HS-27A (cell line): ENCODE measurements around the gene PRR35.

ENCODE experiments used
- DNase-seq: peaks from one replicate; pipeline ENCODE4 v3.0.0-alpha.2; 2012; ENCODE audit warnings: low read depth, missing footprints

Gene PRR35

GRCh38 chr16:528111-529011 is 31.8 kb upstream of the PRR35 start:
- DNase-seq, result peak; percentile 27

- no peak for DNase-seq
These were observed 31.1 kb upstream of the PRR35 start for GRCh38 chr16:529012-529575.

GRCh38 chr16:530111-530817 is 29.9 kb upstream of the PRR35 start:
- DNase-seq, result no peak

- no peak for DNase-seq
These were observed 28.6 kb upstream of the PRR35 start for GRCh38 chr16:531494-532125.

- no peak for DNase-seq
These were observed 26.6 kb upstream of the PRR35 start for GRCh38 chr16:533391-534123.

- DNase-seq, result no peak
These were observed 26.1 kb upstream of the PRR35 start for GRCh38 chr16:534135-534534.

- no peak for DNase-seq
These were observed 25.2 kb upstream of the PRR35 start for GRCh38 chr16:534856-535445.

- peak; percentile 51 for DNase-seq
These were observed 24.5 kb upstream of the PRR35 start for GRCh38 chr16:535446-536405.

GRCh38 chr16:536746-537145 is 23.4 kb upstream of the PRR35 start:
- no peak for DNase-seq

GRCh38 chr16:537415-538335 is 22.5 kb upstream of the PRR35 start:
- no peak for DNase-seq

GRCh38 chr16:539901-540530 is 20.2 kb upstream of the PRR35 start:
- no peak for DNase-seq

GRCh38 chr16:540645-541340 is 19.4 kb upstream of the PRR35 start:
- no peak for DNase-seq

GRCh38 chr16:543301-544164 is 16.7 kb upstream of the PRR35 start:
- DNase-seq, result no peak

- no peak for DNase-seq
These were observed 15.7 kb upstream of the PRR35 start for GRCh38 chr16:544517-544916.

GRCh38 chr16:546909-547770 is 13.1 kb upstream of the PRR35 start:
- DNase-seq, result no peak

- DNase-seq, result no peak
These were observed 11.6 kb upstream of the PRR35 start for GRCh38 chr16:548586-548985.
